GM19099 (cell line): Measurements from ENCODE around the gene NEDD9.

Source experiments
- POLR2A ChIP-seq: IDR thresholded peaks from 3 replicates; pipeline ENCODE4 v1.6.1; 2011; ENCODE audit warnings: low read depth; ENCODE audit not compliant: insufficient read length; ENCODE audit errors: extremely low read depth

NEDD9 gene, protein sequence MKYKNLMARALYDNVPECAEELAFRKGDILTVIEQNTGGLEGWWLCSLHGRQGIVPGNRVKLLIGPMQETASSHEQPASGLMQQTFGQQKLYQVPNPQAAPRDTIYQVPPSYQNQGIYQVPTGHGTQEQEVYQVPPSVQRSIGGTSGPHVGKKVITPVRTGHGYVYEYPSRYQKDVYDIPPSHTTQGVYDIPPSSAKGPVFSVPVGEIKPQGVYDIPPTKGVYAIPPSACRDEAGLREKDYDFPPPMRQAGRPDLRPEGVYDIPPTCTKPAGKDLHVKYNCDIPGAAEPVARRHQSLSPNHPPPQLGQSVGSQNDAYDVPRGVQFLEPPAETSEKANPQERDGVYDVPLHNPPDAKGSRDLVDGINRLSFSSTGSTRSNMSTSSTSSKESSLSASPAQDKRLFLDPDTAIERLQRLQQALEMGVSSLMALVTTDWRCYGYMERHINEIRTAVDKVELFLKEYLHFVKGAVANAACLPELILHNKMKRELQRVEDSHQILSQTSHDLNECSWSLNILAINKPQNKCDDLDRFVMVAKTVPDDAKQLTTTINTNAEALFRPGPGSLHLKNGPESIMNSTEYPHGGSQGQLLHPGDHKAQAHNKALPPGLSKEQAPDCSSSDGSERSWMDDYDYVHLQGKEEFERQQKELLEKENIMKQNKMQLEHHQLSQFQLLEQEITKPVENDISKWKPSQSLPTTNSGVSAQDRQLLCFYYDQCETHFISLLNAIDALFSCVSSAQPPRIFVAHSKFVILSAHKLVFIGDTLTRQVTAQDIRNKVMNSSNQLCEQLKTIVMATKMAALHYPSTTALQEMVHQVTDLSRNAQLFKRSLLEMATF

DNA sequence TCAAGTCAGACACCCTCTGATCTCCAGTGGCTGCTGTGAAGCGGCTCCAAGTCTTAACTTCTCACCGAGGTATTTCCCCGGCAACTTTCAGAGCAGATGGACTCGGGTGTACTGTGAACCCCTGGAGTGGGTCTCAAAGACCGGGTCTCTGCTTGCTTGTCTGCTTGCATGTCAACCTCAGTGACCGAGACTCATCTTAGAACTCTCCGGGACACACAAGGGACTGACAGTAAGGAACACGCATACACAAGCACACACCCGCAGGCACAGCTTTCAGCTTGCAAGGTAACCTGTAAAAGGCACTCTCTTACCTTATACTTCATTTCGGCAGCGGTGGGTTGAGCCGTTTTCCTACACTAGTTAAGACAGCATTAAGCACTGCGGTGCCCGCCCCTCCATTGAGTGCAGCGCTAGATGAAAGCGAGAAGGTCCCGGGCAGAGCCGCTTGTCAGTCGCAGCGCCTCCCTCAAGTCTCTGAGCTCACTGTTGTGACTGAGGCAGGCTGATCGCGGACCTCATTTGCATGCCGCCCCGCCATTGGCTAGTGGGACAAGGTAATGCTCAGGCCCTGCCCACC is at the start of gene NEDD9:
NEDD9 (minus strand) TSS at position 476 of the 577 bp plus-strand sequence; CDS start at position 323, 153 bp downstream.
- peak; percentile 97 for TF ChIP-seq POLR2A

GRCh38 chr6:11282245-11282644 is 49.8 kb upstream of the NEDD9 start:
- no peak for TF ChIP-seq POLR2A

GRCh38 chr6:11280394-11280793 is 47.9 kb upstream of the NEDD9 start:
- no peak for TF ChIP-seq POLR2A

DNA sequence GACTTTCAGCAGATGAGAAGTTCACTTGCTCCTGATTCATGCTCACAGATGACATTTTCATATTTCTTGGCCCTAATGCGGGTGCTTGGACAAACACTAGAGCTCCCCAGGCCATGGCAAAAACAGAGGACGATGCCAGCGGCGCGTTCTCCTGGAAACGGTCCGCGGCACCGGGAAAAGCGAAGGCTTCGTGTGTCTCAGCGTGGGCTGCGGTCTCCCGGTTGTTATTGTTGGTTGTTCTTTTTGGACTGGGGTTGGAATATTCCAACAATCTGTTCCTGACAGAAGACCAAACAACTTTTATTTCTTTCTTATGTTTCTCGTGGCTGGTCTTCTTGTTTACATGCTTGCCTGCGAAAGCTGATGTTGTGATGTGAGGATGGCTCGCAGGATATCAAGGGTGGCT is 46.8 kb upstream of the NEDD9 start:
- TF ChIP-seq POLR2A: no peak

GRCh38 chr6:11278207-11278559 is 45.7 kb upstream of the NEDD9 start:
- peak; percentile 3 for TF ChIP-seq POLR2A

- TF ChIP-seq POLR2A: peak; percentile 36
Measured at GRCh38 chr6:11277275-11278206, 45.1 kb upstream of the NEDD9 start.

- TF ChIP-seq POLR2A: no peak
Measured at GRCh38 chr6:11276911-11277274, 44.4 kb upstream of the NEDD9 start.

- no peak for TF ChIP-seq POLR2A
Measured at GRCh38 chr6:11276228-11276627, 43.8 kb upstream of the NEDD9 start.

DNA sequence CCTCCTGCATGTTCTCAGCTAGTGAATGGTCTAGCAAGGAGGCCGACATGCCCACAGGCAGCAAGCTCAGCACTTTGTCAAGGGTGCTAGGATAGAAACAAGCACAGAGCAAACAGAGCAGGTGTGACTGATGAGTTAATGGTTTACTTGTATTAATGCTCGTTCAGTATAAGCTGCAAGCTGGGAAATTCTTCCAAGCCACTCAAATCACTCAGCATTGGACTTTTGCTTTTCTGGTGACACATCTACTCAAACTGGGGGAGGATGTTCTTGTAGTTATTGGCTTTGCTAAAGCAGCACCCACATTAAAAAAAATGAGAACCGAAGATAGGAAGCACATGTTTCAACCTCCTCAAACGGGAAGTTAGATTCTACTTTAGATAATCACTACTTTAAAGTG is 43.1 kb upstream of the NEDD9 start:
- TF ChIP-seq POLR2A: no peak

- no peak for TF ChIP-seq POLR2A
Measured at GRCh38 chr6:11273406-11274065, 41.1 kb upstream of the NEDD9 start.

GRCh38 chr6:11272491-11273192 is 40.2 kb upstream of the NEDD9 start:
- no peak for TF ChIP-seq POLR2A

DNA sequence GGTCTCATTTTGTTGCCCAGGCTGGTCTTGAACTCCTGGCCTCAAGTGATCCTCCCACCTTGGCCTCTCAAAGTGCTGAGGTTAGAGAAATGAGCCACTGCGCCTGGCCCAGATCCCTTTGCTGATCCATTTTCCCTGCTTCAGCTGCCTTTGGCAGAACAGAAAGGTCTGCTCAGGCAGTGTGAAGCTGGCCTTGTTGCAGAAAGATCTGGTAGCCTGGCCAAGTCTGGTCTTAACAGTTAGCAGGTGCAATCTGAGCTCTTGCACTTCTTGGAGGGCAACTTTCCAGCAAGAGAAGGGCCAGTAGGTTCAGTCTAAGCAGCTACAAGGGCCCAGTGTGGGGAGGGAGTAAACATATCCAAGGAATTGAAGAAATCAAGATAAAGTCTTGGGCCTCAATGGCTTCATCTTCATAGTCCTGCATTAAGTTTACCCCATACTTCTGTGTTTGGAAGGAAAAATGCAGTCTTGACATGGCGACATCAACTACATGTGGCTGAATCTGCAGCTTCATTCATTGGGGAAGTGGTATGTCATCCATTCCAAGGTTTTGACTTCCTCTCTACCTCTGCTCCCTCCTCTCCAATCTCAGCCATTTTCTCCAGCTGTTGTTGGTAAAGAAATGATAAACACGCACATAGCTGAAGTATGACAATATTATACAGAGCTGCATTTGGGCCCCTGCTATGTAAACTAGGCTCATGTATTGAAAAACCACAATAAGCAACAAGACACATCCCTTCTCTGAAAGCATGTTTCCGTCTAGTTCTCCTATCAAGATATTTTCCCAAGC is 39.0 kb upstream of the NEDD9 start:
- no peak for TF ChIP-seq POLR2A
